IMR-90 (cell line): Measurements from ENCODE around the gene SMOC1. TPM values are rescaled to one million over a fixed set of nuclear protein-coding genes. Genes with fewer than 3 reads are reported as not detected.
A peak's percentile ranks its signal among the peaks of the same experiment; 100 is the strongest.

Source experiments
- ATAC-seq: fragments of 200-7000 bp; cut with Tn5 transposase; 2 replicates; pipeline ENCODE4 v1.9.1; 2020; ENCODE audit warnings: low read depth, mild to moderate bottlenecking, moderate library complexity
- BruUV-seq: library from RNA; stranded (reverse); fragments of 400-500 nt; replicated peaks from 2 replicates; lab custom pipeline; 2021; lab: Mats Ljungman, UMichigan
- CTCF ChIA-PET: fragments of 300-600 bp; formaldehyde crosslinking; extraction: SDS; loops from one replicate; lab custom pipeline; 2021; ENCODE audit warnings: antibody characterized with exemption; lab: Yijun Ruan, JAX
- POLR2A ChIA-PET: fragments of 300-600 bp; sonication (Branson Sonifier 250); formaldehyde crosslinking; loops from one replicate; lab custom pipeline; 2022; ENCODE audit warnings: antibody characterized with exemption; ENCODE audit not compliant: unreplicated experiment; lab: Charles Lee
- DNase-seq: peaks from one replicate; pipeline ENCODE4 v3.0.0; 2013
- H2AFZ ChIP-seq: replicated peaks from 2 replicates; pipeline ENCODE3; 2013; ENCODE audit warnings: low read length, mild to moderate bottlenecking; ENCODE audit not compliant: poor library complexity
- H2AK5ac ChIP-seq: 2 replicates; pipeline ENCODE4 v1.6.1; 2013; ENCODE audit warnings: low read depth, low read length, inconsistent platforms
- H2AK9ac ChIP-seq: replicated peaks from 2 replicates; pipeline ENCODE3; 2013; ENCODE audit warnings: mild to moderate bottlenecking, low read depth, low read length, moderate library complexity; ENCODE audit not compliant: poor library complexity
- H2BK120ac ChIP-seq: 2 replicates; pipeline ENCODE4 v1.6.1; 2013; ENCODE audit warnings: low read depth, low read length, inconsistent platforms
- H2BK15ac ChIP-seq: 3 replicates; pipeline ENCODE4 v1.6.1; 2013; ENCODE audit warnings: low read depth, low read length, inconsistent platforms
- H2BK20ac ChIP-seq: 2 replicates; pipeline ENCODE4 v1.6.1; 2013; ENCODE audit warnings: low read depth, mild to moderate bottlenecking, inconsistent platforms, low read length, moderate library complexity
- H2BK5ac ChIP-seq: 2 replicates; pipeline ENCODE4 v1.6.1; 2013; ENCODE audit warnings: mild to moderate bottlenecking, low read depth, low read length, inconsistent platforms; ENCODE audit not compliant: poor library complexity, severe bottlenecking
- H3K14ac ChIP-seq: replicated peaks from 2 replicates; pipeline ENCODE4 v1.6.1; 2013; ENCODE audit warnings: low read depth, low read length, inconsistent platforms
- H3K18ac ChIP-seq: 2 replicates; pipeline ENCODE4 v1.6.1; 2013; ENCODE audit warnings: low read depth, low read length, control low read depth
- H3K23ac ChIP-seq: 2 replicates; pipeline ENCODE4 v1.6.1; 2013; ENCODE audit warnings: low read depth, low read length, inconsistent platforms
- H3K27ac ChIP-seq: 2 replicates; pipeline ENCODE4 v1.5.1; 2013; ENCODE audit warnings: mild to moderate bottlenecking, control low read depth, low read length; ENCODE audit not compliant: insufficient read depth
- H3K27me3 ChIP-seq: 2 replicates; pipeline ENCODE4 v1.6.1; 2013; ENCODE audit warnings: low read length; ENCODE audit not compliant: control insufficient read depth, insufficient read depth
- H3K36me3 ChIP-seq: 2 replicates; pipeline ENCODE4 v1.6.1; 2013; ENCODE audit warnings: low read length, mixed read lengths; ENCODE audit not compliant: control insufficient read depth, insufficient read depth
- H3K4ac ChIP-seq: 2 replicates; pipeline ENCODE4 v1.6.1; 2013; ENCODE audit warnings: low read depth, low read length, inconsistent platforms
- H3K4me1 ChIP-seq: 2 replicates; pipeline ENCODE4 v1.6.1; 2013; ENCODE audit warnings: low read length, mixed read lengths; ENCODE audit not compliant: control insufficient read depth, insufficient read depth
- H3K4me2 ChIP-seq: 2 replicates; pipeline ENCODE4 v1.6.1; 2013; ENCODE audit warnings: low read depth, mild to moderate bottlenecking, control low read depth, low read length, moderate library complexity
- H3K4me3 ChIP-seq: 2 replicates; pipeline ENCODE4 v1.5.1; 2013; ENCODE audit warnings: low read depth, mild to moderate bottlenecking, control low read depth, low read length, moderate library complexity; ENCODE audit not compliant: insufficient read depth
- H3K56ac ChIP-seq: 2 replicates; pipeline ENCODE4 v1.6.1; 2013; ENCODE audit warnings: low read length, inconsistent platforms; ENCODE audit not compliant: insufficient read depth; ENCODE audit errors: extremely low read depth
- H3K79me1 ChIP-seq, 2 experiments: 2 replicates each; pipeline ENCODE4 v1.6.1; 2013; ENCODE audit warnings: low read length in 2 of 2, inconsistent platforms in 1 of 2, low read depth in 1 of 2
- H3K9ac ChIP-seq: 2 replicates; pipeline ENCODE4 v1.6.1; 2013; ENCODE audit warnings: low read depth, low read length, control low read depth
- H3K9me1 ChIP-seq: 2 replicates; pipeline ENCODE4 v1.6.1; 2013; ENCODE audit warnings: low read length, inconsistent platforms; ENCODE audit not compliant: insufficient read depth
- H3K9me3 ChIP-seq: 2 replicates; pipeline ENCODE4 v1.6.1; 2013; ENCODE audit warnings: low read length; ENCODE audit not compliant: control insufficient read depth, insufficient read depth
- H4K20me1 ChIP-seq: 2 replicates; pipeline ENCODE4 v1.6.1; 2013; ENCODE audit warnings: low read length, inconsistent platforms; ENCODE audit not compliant: insufficient read depth
- H4K5ac ChIP-seq: 2 replicates; pipeline ENCODE4 v1.6.1; 2013; ENCODE audit warnings: mild to moderate bottlenecking, low read depth, low read length, control low read depth
- H4K8ac ChIP-seq, 2 experiments: 2 replicates each; pipeline ENCODE4 v1.6.1; 2013; ENCODE audit warnings: low read depth in 2 of 2, low read length in 2 of 2, control low read depth in 1 of 2, inconsistent platforms in 1 of 2
- H4K91ac ChIP-seq: 2 replicates; pipeline ENCODE4 v1.6.1; 2013; ENCODE audit warnings: low read depth, low read length, inconsistent platforms; ENCODE audit not compliant: insufficient read depth
- BHLHE40 ChIP-seq: fragments of 150-350 bp; IDR thresholded peaks from 2 replicates; pipeline ENCODE4 v1.6.1; 2016; ENCODE audit warnings: mild to moderate bottlenecking, low read depth, low read length
- CEBPB ChIP-seq: IDR thresholded peaks from 2 replicates; pipeline ENCODE4 v1.6.1; 2012; ENCODE audit warnings: low read depth, low read length, improper control_type of control experiment
- CHD1 ChIP-seq: IDR thresholded peaks from 2 replicates; pipeline ENCODE4 v1.6.1; 2012; ENCODE audit warnings: low read depth, low read length, improper control_type of control experiment
- CTCF ChIP-seq: conservative IDR thresholded peaks from 2 replicates; pipeline ENCODE4 v1.5.1; 2012; ENCODE audit warnings: mild to moderate bottlenecking, low read depth, low read length, improper control_type of control experiment
- FOS ChIP-seq: fragments of 150-350 bp; IDR thresholded peaks from 2 replicates; pipeline ENCODE4 v1.6.1; 2016; ENCODE audit warnings: low read depth, low read length
- MAFK ChIP-seq: IDR thresholded peaks from 2 replicates; pipeline ENCODE4 v1.6.1; 2012; ENCODE audit warnings: low read depth, low read length, improper control_type of control experiment
- MAZ ChIP-seq: IDR thresholded peaks from 2 replicates; pipeline ENCODE4 v1.6.1; 2012; ENCODE audit warnings: low read depth, mild to moderate bottlenecking, low read length, improper control_type of control experiment, moderate library complexity, borderline replicate concordance
- MXI1 ChIP-seq: IDR thresholded peaks from 2 replicates; pipeline ENCODE4 v1.6.1; 2012; ENCODE audit warnings: low read depth, mild to moderate bottlenecking, low read length, moderate library complexity, borderline replicate concordance
- NFE2L2 ChIP-seq: fragments of 150-350 bp; IDR thresholded peaks from 2 replicates; pipeline ENCODE4 v1.6.1; 2016; ENCODE audit warnings: low read depth, mild to moderate bottlenecking, low read length
- POLR2A ChIP-seq: IDR thresholded peaks from 2 replicates; pipeline ENCODE4 v1.6.1; 2012; ENCODE audit warnings: mild to moderate bottlenecking, low read depth, low read length
- RAD21 ChIP-seq: IDR thresholded peaks from 2 replicates; pipeline ENCODE4 v1.6.1; 2012; ENCODE audit warnings: low read length, improper control_type of control experiment
- RCOR1 ChIP-seq: IDR thresholded peaks from 2 replicates; pipeline ENCODE4 v1.6.1; 2012; ENCODE audit warnings: mild to moderate bottlenecking, low read length, improper control_type of control experiment; ENCODE audit not compliant: insufficient replicate concordance
- RFX5 ChIP-seq: IDR thresholded peaks from 2 replicates; pipeline ENCODE4 v1.8.0; 2012; ENCODE audit warnings: low read depth, mild to moderate bottlenecking, low read length, moderate library complexity
- SMC3 ChIP-seq: fragments of 150-350 bp; IDR thresholded peaks from 2 replicates; pipeline ENCODE4 v1.6.1; 2016; ENCODE audit warnings: low read depth, mild to moderate bottlenecking, antibody characterized with exemption, low read length, moderate library complexity
- USF2 ChIP-seq: fragments of 150-350 bp; IDR thresholded peaks from 2 replicates; pipeline ENCODE4 v1.6.1; 2017; ENCODE audit warnings: mild to moderate bottlenecking, antibody characterized with exemption, low read length, low read depth
- WGBS, 2 experiments: methylation state at CpG; one replicate each; pipeline versions ENCODE4 v1.1.5 to v1.1.7; 2013; ENCODE audit warnings: missing lambda C conversion rate in 2 of 2; ENCODE audit not compliant: insufficient read length in 1 of 2; ENCODE audit errors: extremely low coverage in 2 of 2; 5-methylcytosine and 5-hydroxymethylcytosine counted together
- dilution Hi-C: fragments of 300-500 bp; cut with HindIII; formaldehyde crosslinking; loops from one replicate; pipeline ENCODE4 v1.14.3; 2018; ENCODE audit warnings: low sequenced_read_pairs; ENCODE audit not compliant: unreplicated experiment
- in situ Hi-C: fragments of 300-500 bp; cut with MboI; formaldehyde crosslinking; loops from 3 replicates; pipeline ENCODE4 v1.14.3; 2019; ENCODE audit warnings: low sequenced_read_pairs, inconsistent platforms, mixed read lengths
- intact Hi-C: fragments of 100-400 bp; cut with micrococcal nuclease; formaldehyde crosslinking; loops from 2 replicates; pipeline ENCODE4 v1.10.0; 2022
- polyA plus RNA-seq, 3 experiments: library from polyadenylated mRNA; depleted of rRNA; stranded (reverse); fragments of >200 nt; gene quantifications; 2 replicates each; pipeline ENCODE4 v1.2.3, GENCODE V29; 2012; ENCODE audit warnings: low replicate concordance in 1 of 3
- total RNA-seq: library from RNA; depleted of rRNA; stranded (reverse); fragments of >200 nt; gene quantifications from 2 replicates; pipeline ENCODE4 v1.2.3, GENCODE V29; 2012

Gene SMOC1
- total and polyA plus RNA-seq, 2 of the 4 experiments (the other 2 are of a cell fraction) = 0.90 to 4.1 TPM

- DNase-seq = no peak
- Histone ChIP-seq H3K56ac (no peak overlapping the region), H3K14ac (no peak overlapping the region), H2BK5ac (no peak overlapping the region), H3K9me3 (no peaks in the 10 kb centered on the region), H4K8ac (no peak overlapping the region), H3K36me3 (peaks cover 3% of the 10 kb centered on the region; the same call in 1 of the 2 replicates), H3K9me1 (peaks cover 3% of the 10 kb centered on the region; the same call in 1 of the 2 replicates), H2AFZ (peak overlapping the region; percentile 16), H2BK20ac (no peak overlapping the region), H3K4me1 (peaks cover 6% of the 10 kb centered on the region), H3K27ac (no peak overlapping the region), H2AK9ac (no peak overlapping the region), H3K27me3 (no peaks in the 10 kb centered on the region), H2AK5ac (no peak overlapping the region), H3K4me2 (no peak overlapping the region), H2BK120ac (no peak overlapping the region), H4K5ac (no peak overlapping the region), H4K91ac (no peak overlapping the region), H3K18ac (no peak overlapping the region), H3K4me3 (no peak overlapping the region), H4K20me1 (no peaks in the 10 kb centered on the region), H3K9ac (no peak overlapping the region), H3K23ac (no peak overlapping the region), H3K4ac (no peak overlapping the region), H3K79me1 (no peaks in the 10 kb centered on the region), H2BK15ac (no peak overlapping the region)
- ChIA-PET POLR2A (no interaction called here), CTCF (interaction anchor here (0.6 kb wide), 1 partner anchor 575 kb away, joined by 4 read pairs; no protein-coding TSS in a partner anchor)
- BruUV-seq = no TSS peak
- ATAC-seq = no peak
- dilution Hi-C loops = no loop called here
- WGBS, 2 experiments = 70% methylated on average over 7 of the region's 15 CpGs; no CpG with 5 or more reads in 1 of the 2 experiments
- intact Hi-C loops = no loop called here
- in situ Hi-C loops = loop anchor here (25.0 kb wide), 1 partner anchor 436 kb away; no protein-coding TSS in a partner anchor
- TF ChIP-seq MAZ (no peak), BHLHE40 (no peak), POLR2A (no peak), MAFK (no peak), RAD21 (no peak), RFX5 (no peak), NFE2L2 (no peak), RCOR1 (no peak), CEBPB (no peak), MXI1 (no peak), SMC3 (no peak), CHD1 (no peak), FOS (no peak), USF2 (no peak), CTCF (no peak)
These were observed 143.7 kb downstream of the SMOC1 start for GRCh38 chr14:70022771-70023445.
